ENCODE results near the gene NBEA. TPM values are rescaled to one million over a fixed set of nuclear protein-coding genes. Genes with fewer than 3 reads are reported as not detected.

The NBEA gene
- total RNA-seq, 1 experiment from 2014 or later, result 3.3 TPM

GRCh38 chr13:35228536-35228935 is 286.5 kb downstream of the NBEA start:
- H3K27ac ChIP-seq (ENCODE audit: low read length), result no peak overlapping the region
- no peak overlapping the region for H3K4me3 ChIP-seq (ENCODE audit: low read depth in 2 of 2, low read length in 2 of 2)
- H3K4me1 ChIP-seq (ENCODE audit: control insufficient read depth, insufficient read depth, low read length), result no peaks in the 10 kb centered on the region
- BruUV-seq (replicated peaks), result no TSS peak
- ChIA-PET CTCF (no interaction called here), POLR2A (no interaction called here)
- no peaks in the 10 kb centered on the region for H3K36me3 ChIP-seq (ENCODE audit: control insufficient read depth, insufficient read depth, low read length)
- DNase-seq (ENCODE audit: low read depth, low spot score), result no peak
- TF ChIP-seq POLR2AphosphoS5 (IDR thresholded peaks at IDR 0.05; ENCODE audit: low read depth, low read length) (no peak), TCF7L2 (IDR thresholded peaks at IDR 0.05; ENCODE audit: low read depth, low read length) (no peak), REST (IDR thresholded peaks at IDR 0.05; ENCODE audit: insufficient read depth in 1 of 2, low read depth in 2 of 2, low read length in 1 of 2) (no peak), SIN3A (IDR thresholded peaks at IDR 0.05; ENCODE audit: borderline replicate concordance, insufficient read depth, low read depth, low read length) (no peak), CTCF (IDR thresholded peaks at IDR 0.05) (no peak)
- H3K27me3 ChIP-seq (ENCODE audit: control insufficient read depth, insufficient read depth, low read length), result no peaks in the 10 kb centered on the region
- in situ Hi-C loops (cut with HindIII; ENCODE audit: low pct_unique_long_range_greater_than_20kb, low sequenced_read_pairs) (no loop called here), intact Hi-C loops (cut with micrococcal nuclease; ENCODE audit: unreplicated experiment) (no loop called here)
- H3K9me3 ChIP-seq (ENCODE audit: control insufficient read depth, insufficient read depth, low read depth, low read length), result no peaks in the 10 kb centered on the region
- ATAC-seq, result no peak

- intact Hi-C loops (cut with micrococcal nuclease; ENCODE audit: unreplicated experiment), result no loop called here
- no peak overlapping the region for H3K27ac ChIP-seq (ENCODE audit: low read length)
- no peaks in the 10 kb centered on the region for H3K4me1 ChIP-seq (ENCODE audit: control insufficient read depth, insufficient read depth, low read length)
- no peak for TF ChIP-seq TCF7L2 (IDR thresholded peaks at IDR 0.05; ENCODE audit: low read depth, low read length)
- no peak for TF ChIP-seq REST (IDR thresholded peaks at IDR 0.05; ENCODE audit: insufficient read depth in 1 of 2, low read depth in 2 of 2, low read length in 1 of 2)
- no peak for TF ChIP-seq CTCF (IDR thresholded peaks at IDR 0.05)
- TF ChIP-seq POLR2AphosphoS5 (IDR thresholded peaks at IDR 0.05; ENCODE audit: low read depth, low read length), result no peak
- no peak for TF ChIP-seq SIN3A (IDR thresholded peaks at IDR 0.05; ENCODE audit: borderline replicate concordance, insufficient read depth, low read depth, low read length)
- no peaks in the 10 kb centered on the region for H3K27me3 ChIP-seq (ENCODE audit: control insufficient read depth, insufficient read depth, low read length)
- in situ Hi-C loops (cut with HindIII; ENCODE audit: low pct_unique_long_range_greater_than_20kb, low sequenced_read_pairs), result no loop called here
- no peaks in the 10 kb centered on the region for H3K36me3 ChIP-seq (ENCODE audit: control insufficient read depth, insufficient read depth, low read length)
- H3K9me3 ChIP-seq (ENCODE audit: control insufficient read depth, insufficient read depth, low read depth, low read length), result no peaks in the 10 kb centered on the region
- H3K4me3 ChIP-seq (ENCODE audit: low read depth in 2 of 2, low read length in 2 of 2), result no peak overlapping the region
- CTCF ChIA-PET, result no interaction called here
- POLR2A ChIA-PET, result no interaction called here
- no peak for DNase-seq (ENCODE audit: low read depth, low spot score)
- no peak for ATAC-seq
- BruUV-seq (replicated peaks), result no TSS peak
Measured at GRCh38 chr13:35231426-35231825, 289.4 kb downstream of the NBEA start.
